C4-2B (cell line): ENCODE results near the gene SOX15.
"Not testable (repeated sequence)": the region's sequence is repeated elsewhere in the genome, so short reads cannot be mapped to it uniquely, and the experiment has no call there.

Source experiments
- H3K27ac ChIP-seq: fragments of 450-650 bp; 2 replicates; pipeline ENCODE4 v1.5.1; 2017
- ZFX ChIP-seq: fragments of 450-650 bp; IDR thresholded peaks from 2 replicates; pipeline ENCODE4 v1.6.1; 2017
- TF ChIP-seq, protein P1 (sequence below): fragments of 450-650 bp; conservative IDR thresholded peaks from 2 replicates; pipeline ENCODE4 v1.5.1; 2017; ENCODE audit warnings: mild to moderate bottlenecking

Gene SOX15

DNA sequence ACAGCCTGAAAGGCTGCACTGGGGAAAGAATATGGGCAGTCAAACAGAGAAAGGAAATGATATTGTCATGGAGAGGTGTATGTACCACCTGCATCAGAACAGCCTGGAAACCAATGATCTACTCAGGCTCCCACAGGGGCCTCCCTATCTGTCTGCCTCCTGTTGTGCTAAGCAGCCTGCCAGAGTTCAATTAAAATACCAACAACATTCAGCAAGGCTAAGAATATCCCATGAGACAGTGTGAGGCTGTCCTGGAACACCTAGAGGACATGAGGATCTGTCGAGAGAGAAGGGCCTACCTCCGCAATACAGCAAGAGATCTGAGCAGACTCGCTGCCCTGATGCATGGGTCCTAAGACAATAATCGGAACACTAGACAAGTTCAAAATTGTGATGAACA lies 16.4 kb upstream of the SOX15 start:
- TF ChIP-seq, protein P1, sequence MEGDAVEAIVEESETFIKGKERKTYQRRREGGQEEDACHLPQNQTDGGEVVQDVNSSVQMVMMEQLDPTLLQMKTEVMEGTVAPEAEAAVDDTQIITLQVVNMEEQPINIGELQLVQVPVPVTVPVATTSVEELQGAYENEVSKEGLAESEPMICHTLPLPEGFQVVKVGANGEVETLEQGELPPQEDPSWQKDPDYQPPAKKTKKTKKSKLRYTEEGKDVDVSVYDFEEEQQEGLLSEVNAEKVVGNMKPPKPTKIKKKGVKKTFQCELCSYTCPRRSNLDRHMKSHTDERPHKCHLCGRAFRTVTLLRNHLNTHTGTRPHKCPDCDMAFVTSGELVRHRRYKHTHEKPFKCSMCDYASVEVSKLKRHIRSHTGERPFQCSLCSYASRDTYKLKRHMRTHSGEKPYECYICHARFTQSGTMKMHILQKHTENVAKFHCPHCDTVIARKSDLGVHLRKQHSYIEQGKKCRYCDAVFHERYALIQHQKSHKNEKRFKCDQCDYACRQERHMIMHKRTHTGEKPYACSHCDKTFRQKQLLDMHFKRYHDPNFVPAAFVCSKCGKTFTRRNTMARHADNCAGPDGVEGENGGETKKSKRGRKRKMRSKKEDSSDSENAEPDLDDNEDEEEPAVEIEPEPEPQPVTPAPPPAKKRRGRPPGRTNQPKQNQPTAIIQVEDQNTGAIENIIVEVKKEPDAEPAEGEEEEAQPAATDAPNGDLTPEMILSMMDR: no peak
- no peak for TF ChIP-seq ZFX
- H3K27ac ChIP-seq: no peak overlapping the region

DNA sequence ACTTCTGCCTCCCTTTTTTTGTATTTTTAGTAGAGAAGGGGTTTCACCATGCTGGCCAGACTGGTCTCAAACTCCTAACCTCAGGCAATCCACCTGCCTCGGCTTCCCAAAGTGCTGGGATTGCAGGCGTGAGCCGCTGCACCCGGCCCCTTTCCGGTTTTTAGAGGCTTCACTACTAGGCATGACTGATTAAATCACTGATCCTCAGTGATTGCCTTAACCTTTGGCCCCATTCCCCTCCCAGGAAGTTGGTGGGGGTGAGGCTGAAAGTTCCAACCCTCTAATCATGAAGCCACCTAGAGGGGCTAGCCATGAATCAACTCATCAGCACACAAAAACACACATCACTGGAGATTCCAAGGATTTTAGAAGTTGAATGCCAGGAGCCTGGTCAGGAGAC lies 7.7 kb upstream of the SOX15 start:
- not testable (repeated sequence) for H3K27ac ChIP-seq

DNA sequence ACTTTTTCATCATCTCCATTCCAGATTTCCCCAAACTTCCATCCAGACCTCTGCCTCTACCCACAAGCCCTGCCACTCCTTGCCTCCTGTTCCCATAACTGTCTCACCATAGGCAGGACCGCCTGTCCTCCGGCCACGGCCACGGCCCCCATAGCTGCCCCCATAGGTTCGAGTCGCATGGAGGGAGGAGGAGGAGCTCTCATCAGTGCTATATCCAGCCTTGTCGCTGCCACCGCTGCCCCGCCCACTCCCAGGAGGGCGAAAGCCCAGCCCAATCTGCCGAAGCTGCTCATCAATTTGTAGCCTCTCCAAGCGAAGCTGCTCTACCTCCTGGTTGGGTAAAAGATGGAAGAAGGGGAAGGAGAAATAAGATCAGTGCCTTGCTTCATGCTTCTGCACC lies 3.4 kb upstream of the SOX15 start:
- no peak overlapping the region for H3K27ac ChIP-seq
- TF ChIP-seq, protein P1: no peak
- no peak for TF ChIP-seq ZFX

DNA sequence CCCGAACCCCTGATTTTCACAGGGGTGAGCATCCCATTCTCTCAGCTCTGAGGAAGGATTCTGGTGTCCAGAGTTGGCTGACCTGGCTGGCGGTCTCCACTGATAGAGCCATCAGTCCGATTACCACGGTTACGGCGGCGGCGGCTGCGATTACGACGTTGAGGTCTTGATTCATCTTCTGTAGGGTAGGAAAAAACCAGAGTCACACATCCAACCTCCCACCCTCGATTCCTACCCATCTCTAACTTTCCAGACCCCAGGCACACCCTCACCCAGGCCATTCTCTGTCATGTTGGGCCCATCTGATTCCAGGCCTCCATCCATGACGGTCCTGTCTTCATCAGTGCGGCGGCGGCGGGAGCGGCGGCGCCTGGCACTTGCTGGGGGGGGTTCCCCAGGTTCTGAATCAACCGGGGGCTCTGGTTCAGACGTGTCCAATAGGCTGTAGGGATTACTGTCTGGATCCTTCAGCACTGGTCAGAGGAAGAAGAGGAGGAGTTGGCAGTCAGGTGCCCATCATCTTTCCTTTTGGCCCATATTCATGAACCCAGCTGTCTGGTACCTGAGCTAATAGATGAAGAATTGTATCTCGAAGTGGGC lies 2.6 kb upstream of the SOX15 start:
- TF ChIP-seq, protein P1: no peak
- no peak for TF ChIP-seq ZFX
- H3K27ac ChIP-seq: no peak overlapping the region

DNA sequence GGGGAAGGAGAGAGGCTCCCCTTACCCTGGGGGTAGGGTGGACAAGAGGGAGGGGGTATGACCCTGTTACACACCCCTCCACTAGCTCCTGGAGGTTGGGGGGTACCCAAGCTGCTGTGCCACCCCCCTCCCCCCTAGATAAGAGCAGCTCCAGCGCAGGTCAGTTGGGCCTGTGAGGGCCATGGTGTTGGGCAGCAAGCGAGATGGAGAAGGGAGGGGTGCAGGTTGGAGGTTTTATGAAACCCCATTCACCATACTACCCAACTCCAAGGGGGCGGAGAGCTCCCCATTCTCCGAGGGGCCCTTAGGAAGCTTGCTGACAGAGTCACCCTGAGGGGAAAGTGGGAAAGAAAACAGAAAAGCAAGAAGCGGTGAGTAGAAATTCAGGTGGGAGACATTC lies 1.7 kb upstream of the SOX15 start:
- H3K27ac ChIP-seq: no peak overlapping the region
- TF ChIP-seq ZFX: no peak
- TF ChIP-seq, protein P1: no peak

DNA sequence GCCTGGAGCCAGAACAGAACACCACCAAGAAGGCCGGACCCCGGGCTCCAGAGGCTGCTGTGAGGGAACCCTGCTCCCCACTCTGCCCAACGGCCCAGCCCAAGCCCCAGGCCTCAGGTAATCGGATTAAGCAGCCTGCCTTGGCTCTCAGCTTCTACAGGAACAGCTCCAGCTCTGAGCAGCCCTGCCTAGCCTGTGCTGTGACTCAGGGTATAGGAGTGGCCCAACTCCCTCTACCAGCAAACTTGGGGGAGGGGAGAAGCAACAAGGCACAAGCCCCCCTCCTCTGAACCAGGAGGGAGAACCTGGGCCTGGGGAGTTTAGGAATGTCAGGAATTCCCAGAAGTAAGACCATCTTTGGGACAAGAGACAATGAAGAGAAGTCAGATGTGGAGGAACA lies 849 bp upstream of the SOX15 start:
- TF ChIP-seq, protein P1: no peak
- no peak for TF ChIP-seq ZFX

DNA sequence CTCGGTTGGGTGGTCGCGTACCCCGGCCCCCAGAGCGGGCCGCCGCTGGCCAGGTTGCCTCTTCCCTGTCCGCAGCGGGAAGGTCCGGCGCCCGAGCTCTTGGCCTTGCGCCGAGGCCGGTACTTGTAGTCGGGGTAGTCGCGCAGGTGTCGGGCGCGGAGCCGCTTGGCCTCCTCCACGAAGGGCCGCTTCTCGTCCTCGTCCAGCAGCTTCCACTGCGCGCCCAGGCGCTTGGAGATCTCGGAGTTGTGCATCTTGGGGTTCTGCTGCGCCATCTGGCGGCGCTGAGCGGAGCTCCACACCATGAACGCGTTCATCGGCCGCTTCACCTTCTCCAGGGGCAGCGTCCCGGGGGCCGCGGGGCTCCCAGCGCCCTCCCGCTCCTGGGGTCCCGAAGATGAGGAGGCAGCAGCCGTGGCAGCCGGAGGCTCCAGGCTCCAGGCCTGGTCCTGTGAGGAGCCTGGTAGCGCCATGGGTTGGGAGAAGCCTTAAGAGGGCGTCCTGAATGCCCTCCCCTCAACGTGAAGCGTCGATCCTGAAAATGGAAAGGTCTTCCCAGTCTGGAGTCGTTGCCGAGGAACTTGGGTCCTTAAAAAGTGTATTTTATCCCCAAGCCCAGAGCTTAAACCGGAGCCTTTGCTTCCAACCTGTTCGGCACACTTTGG lies 558 bp downstream of the SOX15 start:
- H3K27ac ChIP-seq: no peak overlapping the region
- TF ChIP-seq, protein P1: no peak
- no peak for TF ChIP-seq ZFX

More for the DNA sequence above, 849 bp upstream of the SOX15 start:
- no peak overlapping the region for H3K27ac ChIP-seq
